ELF-1 (cell line): ENCODE data around the gene ANKS1B.
"Not testable (repeated sequence)": the region's sequence is repeated elsewhere in the genome, so short reads cannot be mapped to it uniquely, and the experiment has no call there.

Experiments
- DNase-seq: peaks from one replicate; pipeline ENCODE4 v3.0.0-alpha.2; 2016; ENCODE audit warnings: low read depth, low spot score

Gene ANKS1B

GRCh38 chr12:99598785-99599184 is 386.0 kb downstream of the ANKS1B start:
- DNase-seq = no peak

DNA sequence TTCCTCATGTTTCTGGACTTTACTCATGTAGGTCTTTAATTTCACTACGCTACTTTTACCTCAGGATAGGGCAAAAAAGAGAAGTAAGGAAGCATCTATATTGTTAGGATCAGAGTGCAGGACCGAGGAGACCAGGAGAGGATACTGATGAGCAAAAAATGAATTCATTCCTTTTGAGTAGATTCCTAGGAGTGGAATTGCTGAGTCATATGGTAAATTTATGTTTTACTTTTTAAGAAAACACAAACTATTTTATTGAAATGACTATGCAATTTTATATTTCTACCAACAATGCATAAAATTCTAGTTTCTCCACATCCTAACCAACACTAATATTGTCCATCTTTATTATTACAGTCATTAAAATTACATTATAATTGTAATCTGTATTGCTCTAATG is 388.0 kb downstream of the ANKS1B start:
- no peak for DNase-seq

DNA sequence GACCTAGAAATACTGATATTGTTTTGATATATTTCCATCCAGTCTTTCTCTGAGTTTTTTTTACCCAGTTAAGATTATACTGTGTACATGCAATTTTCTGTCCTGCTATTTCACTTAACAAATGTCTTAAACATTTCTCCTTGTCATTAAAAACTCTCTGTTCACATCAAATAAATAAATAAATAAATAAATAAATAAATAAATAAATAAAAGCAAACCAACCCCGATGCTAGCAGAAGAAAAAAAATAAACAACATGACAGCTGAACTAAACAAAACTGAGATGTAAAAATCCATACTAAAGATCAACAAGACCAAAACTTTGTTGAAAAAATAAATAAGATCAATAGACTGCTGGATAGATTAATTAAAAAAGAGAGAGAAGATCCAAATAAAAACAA is 407.6 kb downstream of the ANKS1B start:
- not testable (repeated sequence) for DNase-seq

DNA sequence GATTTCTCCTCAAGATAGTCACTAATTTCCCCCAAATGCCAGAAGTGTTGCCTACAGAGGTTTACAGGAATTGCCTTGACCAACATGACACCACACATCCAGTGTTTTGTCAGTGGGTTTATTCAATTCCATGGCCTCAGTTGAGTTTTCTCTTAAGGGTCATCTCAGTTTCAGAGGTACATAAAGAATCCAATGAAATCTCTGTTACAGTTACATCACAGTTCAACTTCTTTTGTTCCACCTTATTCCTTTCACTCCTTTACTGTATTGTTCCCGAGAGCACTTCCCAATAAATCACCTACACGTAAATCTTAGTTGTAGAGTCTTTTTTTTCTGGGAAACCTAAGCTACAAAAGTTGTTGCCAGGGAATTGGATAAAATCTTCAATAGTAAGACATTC is 410.8 kb downstream of the ANKS1B start:
- DNase-seq = no peak

DNA sequence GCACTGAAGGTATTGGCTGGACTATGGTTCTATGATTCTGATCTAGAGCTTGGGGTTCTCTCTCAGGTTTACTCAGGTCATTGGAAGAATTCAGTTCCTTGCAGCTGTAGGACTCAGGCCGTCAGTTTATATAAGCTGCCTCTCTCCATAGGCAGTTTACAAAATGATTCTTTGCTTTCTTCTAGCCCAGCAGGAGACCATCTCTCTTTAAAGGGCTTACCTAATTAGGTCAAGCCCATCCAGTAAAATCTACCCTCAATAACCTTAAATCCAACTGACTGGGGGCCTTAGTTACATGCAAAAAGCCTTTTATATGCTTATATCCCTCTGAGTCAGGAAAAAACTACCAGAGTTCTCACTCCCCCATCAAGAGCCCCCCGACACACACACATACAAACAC is 417.7 kb downstream of the ANKS1B start:
- DNase-seq = peak; percentile 5

DNA sequence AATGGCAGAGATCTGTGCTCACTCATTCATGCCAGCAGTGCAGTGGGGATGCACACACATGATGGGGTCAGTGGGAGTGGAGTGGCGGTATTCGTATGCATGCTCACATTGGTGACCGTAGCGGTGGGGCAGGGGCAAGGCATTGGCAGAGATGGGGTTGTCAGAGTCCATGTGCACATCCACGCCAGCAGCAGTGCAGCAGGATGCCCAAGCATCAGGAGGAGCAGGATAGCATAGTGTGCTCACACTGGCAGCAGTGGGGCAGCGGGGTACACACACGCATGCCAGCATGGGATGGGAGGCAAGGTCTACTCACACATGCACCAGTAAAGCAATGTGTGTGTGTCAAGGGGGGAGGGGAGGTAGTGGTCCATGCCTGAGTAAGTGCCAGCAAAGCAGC is 426.6 kb downstream of the ANKS1B start:
- no peak for DNase-seq

- no peak for DNase-seq
Observed at GRCh38 chr12:99553461-99553860, 431.3 kb downstream of the ANKS1B start.

DNA sequence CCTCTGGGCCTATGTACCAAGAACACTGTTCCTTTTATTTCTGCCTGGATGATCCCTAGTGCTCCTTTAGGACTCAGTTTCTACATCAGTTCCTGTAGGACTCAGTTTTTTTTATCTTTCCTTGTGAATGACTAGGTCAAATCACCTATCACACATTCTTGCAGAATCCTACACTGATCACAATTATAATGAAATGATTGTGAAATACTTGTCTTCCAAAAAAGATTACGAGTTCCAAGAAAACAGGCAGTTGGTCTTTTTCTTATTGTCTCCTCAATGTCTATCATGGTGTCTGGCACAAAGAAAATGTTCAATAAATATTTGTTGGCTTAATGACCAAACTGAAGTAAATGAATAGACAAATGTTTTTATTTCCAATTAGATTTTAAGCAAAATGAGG is 432.7 kb downstream of the ANKS1B start:
- DNase-seq = no peak

GRCh38 chr12:99549651-99550050 is 435.1 kb downstream of the ANKS1B start:
- DNase-seq = peak; percentile 28

DNA sequence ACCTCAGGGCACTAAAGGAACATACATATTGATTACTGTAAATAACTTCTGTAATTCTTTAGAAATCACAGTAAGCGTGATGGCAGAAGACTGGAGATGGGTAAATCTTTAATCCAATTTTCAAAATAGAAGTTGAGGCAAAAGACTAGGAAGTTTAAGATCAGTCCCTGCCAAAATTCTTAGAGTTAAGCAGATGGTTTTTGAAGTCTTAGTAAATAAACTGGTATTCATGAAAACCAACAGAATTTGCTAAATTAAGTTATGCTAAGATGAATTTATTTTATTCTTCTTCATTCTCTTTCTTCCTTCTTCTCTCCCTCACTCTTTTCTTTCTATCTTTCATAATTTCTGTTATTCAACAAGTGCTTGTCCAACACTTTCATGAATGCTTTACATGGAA is 435.5 kb downstream of the ANKS1B start:
- no peak for DNase-seq

DNA sequence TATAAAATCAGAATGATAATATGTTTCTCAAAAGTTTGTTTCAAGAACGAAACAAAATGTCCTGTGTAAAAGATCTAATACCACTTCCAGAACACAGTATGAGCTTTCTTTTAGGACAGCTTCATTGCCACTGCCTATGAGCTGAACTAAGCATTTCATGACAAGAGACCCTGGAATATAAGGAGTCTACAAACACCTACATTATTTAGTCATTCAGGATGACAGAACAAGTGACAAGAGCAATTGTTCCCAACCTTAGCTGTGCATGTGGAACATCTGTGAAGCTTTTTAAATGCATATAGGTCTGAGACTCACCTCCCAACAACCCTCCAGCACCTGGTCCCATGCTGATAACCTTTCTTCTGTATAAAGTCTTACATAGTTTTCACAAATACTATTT is 440.3 kb downstream of the ANKS1B start:
- no peak for DNase-seq

DNA sequence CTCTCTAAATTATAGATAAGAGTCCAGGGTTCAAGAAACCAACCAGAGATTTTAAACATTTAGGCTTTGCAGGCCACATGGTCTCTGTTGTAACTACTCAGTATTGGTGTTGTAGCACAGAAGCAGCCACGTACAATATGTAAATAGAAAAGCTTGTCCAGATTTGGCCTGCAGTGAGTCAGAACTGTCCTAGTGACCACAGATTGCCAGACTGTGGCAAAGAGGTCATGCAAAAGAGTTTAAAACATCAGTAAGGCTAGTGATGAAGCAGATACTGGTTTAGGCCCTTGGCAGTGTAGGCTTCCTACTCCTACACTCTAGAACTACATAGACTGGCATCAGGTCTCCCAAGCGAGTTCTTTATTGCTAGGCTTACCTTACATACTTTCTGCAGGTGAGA is 454.8 kb downstream of the ANKS1B start:
- DNase-seq = no peak

- DNase-seq = no peak
Observed at GRCh38 chr12:99528478-99528877, 456.3 kb downstream of the ANKS1B start.

DNA sequence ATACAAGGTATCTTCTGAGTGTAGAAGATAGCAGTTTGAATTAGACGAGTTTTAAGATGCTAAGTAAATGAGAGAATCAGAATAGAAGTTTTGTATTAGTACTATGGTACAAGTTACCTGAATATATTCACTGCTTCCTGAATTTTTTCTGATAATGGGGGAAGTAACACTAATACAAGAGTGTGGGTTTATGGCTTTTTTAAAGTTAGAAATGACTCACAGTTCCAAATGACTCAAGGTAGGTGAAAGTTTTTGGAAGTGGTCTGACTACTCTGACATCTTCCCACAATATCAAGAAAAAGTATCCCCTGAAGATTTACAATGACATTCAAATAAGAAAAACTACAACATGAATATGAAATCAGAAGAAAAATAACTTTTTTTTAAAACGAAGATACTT is 460.9 kb downstream of the ANKS1B start:
- DNase-seq = no peak

- DNase-seq = no peak
Observed at GRCh38 chr12:99522456-99522855, 462.3 kb downstream of the ANKS1B start.

DNA sequence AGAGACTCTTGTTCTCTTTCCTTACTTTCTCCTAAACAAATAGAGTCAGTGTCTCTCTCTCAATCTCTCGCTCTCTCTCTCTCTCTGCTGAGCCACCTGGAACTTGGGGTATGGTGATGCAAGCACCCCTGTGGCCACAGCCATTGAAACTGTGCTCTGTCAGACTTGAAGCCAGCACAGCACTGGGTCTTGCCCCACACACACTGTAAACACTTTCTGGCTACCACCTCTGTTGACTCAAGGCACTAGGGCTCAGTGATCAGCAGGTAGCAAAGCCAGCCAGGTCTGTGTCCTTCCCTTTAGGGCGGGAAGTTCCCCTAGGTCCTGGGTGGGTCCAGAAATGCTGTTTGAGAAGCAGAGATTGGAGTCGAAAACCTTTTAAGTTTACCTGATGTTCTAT is 463.1 kb downstream of the ANKS1B start:
- DNase-seq = no peak

GRCh38 chr12:99513066-99513465 is 471.7 kb downstream of the ANKS1B start:
- DNase-seq = no peak

GRCh38 chr12:99505805-99506204 is 478.9 kb downstream of the ANKS1B start:
- DNase-seq = no peak

DNA sequence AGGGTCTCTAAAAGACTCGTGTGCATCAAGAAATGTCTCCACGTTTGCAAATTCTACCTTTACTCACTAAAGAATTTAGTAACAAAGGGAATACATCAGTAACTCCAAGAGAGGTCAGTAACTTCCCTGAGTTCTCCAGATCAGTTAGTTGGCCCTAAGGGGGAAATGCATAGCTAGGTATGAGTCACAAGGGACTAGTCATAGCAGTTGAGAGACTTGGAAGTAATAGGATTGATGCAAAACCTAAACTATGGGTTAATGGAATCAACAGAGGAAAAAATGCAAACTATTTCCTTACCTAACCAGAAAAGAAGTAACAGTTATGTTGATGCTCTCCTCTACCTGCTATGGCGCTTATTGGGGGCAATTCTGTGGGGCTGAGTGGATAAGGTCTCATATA is 486.0 kb downstream of the ANKS1B start:
- DNase-seq = no peak

DNA sequence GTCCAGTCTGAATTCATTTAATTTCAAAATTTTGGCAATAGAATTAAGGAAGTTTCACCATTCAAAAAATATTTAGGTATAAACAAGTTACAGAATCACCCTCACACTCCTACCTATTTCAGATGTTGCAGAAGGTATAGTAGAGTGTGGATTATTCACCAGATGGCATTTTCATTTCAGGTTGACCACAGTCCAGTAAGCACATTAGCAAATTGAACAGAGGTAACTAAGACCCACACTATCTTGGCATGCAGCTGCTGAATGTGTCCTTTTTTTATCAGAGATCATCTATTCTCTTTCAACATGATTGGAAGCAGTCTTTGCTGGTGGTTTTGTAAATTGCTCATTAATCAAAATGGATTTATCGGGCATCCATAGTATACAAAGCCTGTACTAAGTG is 488.9 kb downstream of the ANKS1B start:
- DNase-seq = no peak

DNA sequence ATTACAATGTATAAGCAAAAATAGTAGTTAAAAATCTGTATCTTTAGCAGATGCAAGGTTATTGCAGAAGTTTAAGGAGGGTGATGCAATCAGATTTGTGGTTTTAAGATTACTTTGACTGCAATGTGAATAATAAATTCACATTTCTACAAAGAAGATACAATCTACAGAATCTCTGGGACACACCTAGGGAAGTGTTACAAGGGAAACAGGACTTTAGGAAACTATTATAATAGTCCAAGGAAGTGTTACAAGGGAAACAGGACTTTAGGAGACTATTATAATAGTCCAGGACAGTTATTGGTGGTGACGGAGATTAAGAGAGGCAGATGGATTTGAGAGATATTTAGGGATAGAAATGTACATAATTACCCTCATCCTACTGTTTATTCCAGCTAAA is 491.5 kb downstream of the ANKS1B start:
- no peak for DNase-seq

DNA sequence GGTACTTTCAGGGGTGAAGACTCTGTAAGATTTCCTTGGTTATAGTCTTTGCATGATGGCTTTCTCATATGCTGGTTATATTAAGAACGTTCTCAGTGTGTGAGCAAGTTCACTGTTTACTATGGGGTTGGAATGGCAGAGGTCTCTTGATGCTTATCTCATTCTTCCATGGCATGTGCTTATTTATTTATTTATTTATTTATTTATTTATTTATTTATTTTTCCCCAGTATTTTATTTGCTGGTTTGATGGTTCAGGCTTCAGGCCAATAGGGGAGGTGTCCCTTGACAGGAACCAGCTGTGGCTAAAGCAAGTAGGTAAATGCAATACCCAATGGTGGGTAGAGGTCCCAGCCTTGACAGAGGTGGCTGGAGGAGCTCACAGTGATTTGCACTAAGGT is 498.5 kb downstream of the ANKS1B start:
- no peak for DNase-seq

- no peak for DNase-seq
Observed at GRCh38 chr12:99479149-99479548, 505.6 kb downstream of the ANKS1B start.

DNA sequence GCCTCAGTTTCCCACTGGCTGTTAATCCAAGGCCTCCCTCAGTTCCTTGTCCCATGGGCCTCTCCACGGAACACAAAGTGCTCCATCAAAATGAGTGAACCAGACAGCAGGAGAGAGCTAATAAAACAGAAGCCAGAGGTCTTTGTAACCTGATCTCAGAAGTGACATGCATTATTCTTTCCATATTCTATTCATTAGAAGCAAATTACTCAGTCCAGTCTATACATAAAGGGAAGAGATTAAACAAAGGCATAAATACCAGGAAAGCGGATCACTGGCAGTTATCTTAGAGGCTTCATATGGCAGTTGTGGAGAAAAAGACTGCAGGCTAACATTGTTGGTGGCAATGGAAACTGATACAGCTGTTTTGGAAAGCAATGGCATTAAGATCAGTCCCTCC is 507.8 kb downstream of the ANKS1B start:
- no peak for DNase-seq
